Hepatocyte (in vitro differentiated cells): ENCODE results near the gene QRICH1.

ENCODE experiments used
- CTCF ChIP-seq: fragments of 200-600 bp; sonication (generic); IDR thresholded peaks from 2 replicates; pipeline ENCODE4 v1.5.1; 2016; ENCODE audit warnings: antibody characterized with exemption, mild to moderate bottlenecking; ENCODE audit not compliant: poor library complexity
- EZH2 ChIP-seq: fragments of 200-600 bp; sonication (generic); IDR thresholded peaks from 2 replicates; pipeline ENCODE4 v1.6.1; 2016; ENCODE audit warnings: antibody characterized with exemption, mild to moderate bottlenecking, borderline replicate concordance
- EZH2phosphoT487 ChIP-seq: fragments of 200-600 bp; sonication (generic); IDR thresholded peaks from one replicate; pipeline ENCODE4 v1.6.1; 2018; ENCODE audit warnings: antibody characterized with exemption, mild to moderate bottlenecking, low read depth, moderate library complexity; ENCODE audit not compliant: unreplicated experiment, severe bottlenecking

- TF ChIP-seq CTCF: no peak
- TF ChIP-seq EZH2: no peak
- no peak for TF ChIP-seq EZH2phosphoT487
Observed at GRCh38 chr3:49009396-49009795, 84.5 kb downstream of the QRICH1 start.
